IMR-90 (cell line): ENCODE results near the gene PARD6G. TPM values are rescaled to one million over a fixed set of nuclear protein-coding genes. Genes with fewer than 3 reads are reported as not detected.

Experiments used
- ATAC-seq: fragments of 200-7000 bp; cut with Tn5 transposase; 2 replicates; pipeline ENCODE4 v1.9.1; 2020; ENCODE audit warnings: low read depth, mild to moderate bottlenecking, moderate library complexity
- BruUV-seq: library from RNA; stranded (reverse); fragments of 400-500 nt; replicated peaks from 2 replicates; lab custom pipeline; 2021; lab: Mats Ljungman, UMichigan
- CTCF ChIA-PET: fragments of 300-600 bp; formaldehyde crosslinking; extraction: SDS; loops from one replicate; lab custom pipeline; 2021; ENCODE audit warnings: antibody characterized with exemption; lab: Yijun Ruan, JAX
- POLR2A ChIA-PET: fragments of 300-600 bp; sonication (Branson Sonifier 250); formaldehyde crosslinking; loops from one replicate; lab custom pipeline; 2022; ENCODE audit warnings: antibody characterized with exemption; ENCODE audit not compliant: unreplicated experiment; lab: Charles Lee
- DNase-seq: peaks from one replicate; pipeline ENCODE4 v3.0.0; 2013
- H2AFZ ChIP-seq: replicated peaks from 2 replicates; pipeline ENCODE3; 2013; ENCODE audit warnings: low read length, mild to moderate bottlenecking; ENCODE audit not compliant: poor library complexity
- H2AK5ac ChIP-seq: 2 replicates; pipeline ENCODE4 v1.6.1; 2013; ENCODE audit warnings: low read depth, low read length, inconsistent platforms
- H2AK9ac ChIP-seq: replicated peaks from 2 replicates; pipeline ENCODE3; 2013; ENCODE audit warnings: mild to moderate bottlenecking, low read depth, low read length, moderate library complexity; ENCODE audit not compliant: poor library complexity
- H2BK120ac ChIP-seq: 2 replicates; pipeline ENCODE4 v1.6.1; 2013; ENCODE audit warnings: low read depth, low read length, inconsistent platforms
- H2BK15ac ChIP-seq: 3 replicates; pipeline ENCODE4 v1.6.1; 2013; ENCODE audit warnings: low read depth, low read length, inconsistent platforms
- H2BK20ac ChIP-seq: 2 replicates; pipeline ENCODE4 v1.6.1; 2013; ENCODE audit warnings: low read depth, mild to moderate bottlenecking, inconsistent platforms, low read length, moderate library complexity
- H2BK5ac ChIP-seq: 2 replicates; pipeline ENCODE4 v1.6.1; 2013; ENCODE audit warnings: mild to moderate bottlenecking, low read depth, low read length, inconsistent platforms; ENCODE audit not compliant: poor library complexity, severe bottlenecking
- H3K14ac ChIP-seq: replicated peaks from 2 replicates; pipeline ENCODE4 v1.6.1; 2013; ENCODE audit warnings: low read depth, low read length, inconsistent platforms
- H3K18ac ChIP-seq: 2 replicates; pipeline ENCODE4 v1.6.1; 2013; ENCODE audit warnings: low read depth, low read length, control low read depth
- H3K23ac ChIP-seq: 2 replicates; pipeline ENCODE4 v1.6.1; 2013; ENCODE audit warnings: low read depth, low read length, inconsistent platforms
- H3K27ac ChIP-seq: 2 replicates; pipeline ENCODE4 v1.5.1; 2013; ENCODE audit warnings: mild to moderate bottlenecking, control low read depth, low read length; ENCODE audit not compliant: insufficient read depth
- H3K27me3 ChIP-seq: 2 replicates; pipeline ENCODE4 v1.6.1; 2013; ENCODE audit warnings: low read length; ENCODE audit not compliant: control insufficient read depth, insufficient read depth
- H3K36me3 ChIP-seq: 2 replicates; pipeline ENCODE4 v1.6.1; 2013; ENCODE audit warnings: low read length, mixed read lengths; ENCODE audit not compliant: control insufficient read depth, insufficient read depth
- H3K4ac ChIP-seq: 2 replicates; pipeline ENCODE4 v1.6.1; 2013; ENCODE audit warnings: low read depth, low read length, inconsistent platforms
- H3K4me1 ChIP-seq: 2 replicates; pipeline ENCODE4 v1.6.1; 2013; ENCODE audit warnings: low read length, mixed read lengths; ENCODE audit not compliant: control insufficient read depth, insufficient read depth
- H3K4me2 ChIP-seq: 2 replicates; pipeline ENCODE4 v1.6.1; 2013; ENCODE audit warnings: low read depth, mild to moderate bottlenecking, control low read depth, low read length, moderate library complexity
- H3K4me3 ChIP-seq: 2 replicates; pipeline ENCODE4 v1.5.1; 2013; ENCODE audit warnings: low read depth, mild to moderate bottlenecking, control low read depth, low read length, moderate library complexity; ENCODE audit not compliant: insufficient read depth
- H3K56ac ChIP-seq: 2 replicates; pipeline ENCODE4 v1.6.1; 2013; ENCODE audit warnings: low read length, inconsistent platforms; ENCODE audit not compliant: insufficient read depth; ENCODE audit errors: extremely low read depth
- H3K79me1 ChIP-seq, 2 experiments: 2 replicates each; pipeline ENCODE4 v1.6.1; 2013; ENCODE audit warnings: low read length in 2 of 2, inconsistent platforms in 1 of 2, low read depth in 1 of 2
- H3K9ac ChIP-seq: 2 replicates; pipeline ENCODE4 v1.6.1; 2013; ENCODE audit warnings: low read depth, low read length, control low read depth
- H3K9me1 ChIP-seq: 2 replicates; pipeline ENCODE4 v1.6.1; 2013; ENCODE audit warnings: low read length, inconsistent platforms; ENCODE audit not compliant: insufficient read depth
- H3K9me3 ChIP-seq: 2 replicates; pipeline ENCODE4 v1.6.1; 2013; ENCODE audit warnings: low read length; ENCODE audit not compliant: control insufficient read depth, insufficient read depth
- H4K20me1 ChIP-seq: 2 replicates; pipeline ENCODE4 v1.6.1; 2013; ENCODE audit warnings: low read length, inconsistent platforms; ENCODE audit not compliant: insufficient read depth
- H4K5ac ChIP-seq: 2 replicates; pipeline ENCODE4 v1.6.1; 2013; ENCODE audit warnings: mild to moderate bottlenecking, low read depth, low read length, control low read depth
- H4K8ac ChIP-seq, 2 experiments: 2 replicates each; pipeline ENCODE4 v1.6.1; 2013; ENCODE audit warnings: low read depth in 2 of 2, low read length in 2 of 2, control low read depth in 1 of 2, inconsistent platforms in 1 of 2
- H4K91ac ChIP-seq: 2 replicates; pipeline ENCODE4 v1.6.1; 2013; ENCODE audit warnings: low read depth, low read length, inconsistent platforms; ENCODE audit not compliant: insufficient read depth
- SMC3 ChIP-seq: fragments of 150-350 bp; IDR thresholded peaks from 2 replicates; pipeline ENCODE4 v1.6.1; 2016; ENCODE audit warnings: low read depth, mild to moderate bottlenecking, antibody characterized with exemption, low read length, moderate library complexity
- whole genome bisulfite sequencing, 2 experiments: methylation state at CpG; one replicate each; pipeline versions ENCODE4 v1.1.5 to v1.1.7; 2013; ENCODE audit warnings: missing lambda C conversion rate in 2 of 2; ENCODE audit not compliant: insufficient read length in 1 of 2; ENCODE audit errors: extremely low coverage in 2 of 2; 5-methylcytosine and 5-hydroxymethylcytosine counted together
- dilution Hi-C: fragments of 300-500 bp; cut with HindIII; formaldehyde crosslinking; loops from one replicate; pipeline ENCODE4 v1.14.3; 2018; ENCODE audit warnings: low sequenced_read_pairs; ENCODE audit not compliant: unreplicated experiment
- in situ Hi-C: fragments of 300-500 bp; cut with MboI; formaldehyde crosslinking; loops from 3 replicates; pipeline ENCODE4 v1.14.3; 2019; ENCODE audit warnings: low sequenced_read_pairs, inconsistent platforms, mixed read lengths
- intact Hi-C: fragments of 100-400 bp; cut with micrococcal nuclease; formaldehyde crosslinking; loops from 2 replicates; pipeline ENCODE4 v1.10.0; 2022
- polyA plus RNA-seq, 3 experiments: library from polyadenylated mRNA; depleted of rRNA; stranded (reverse); fragments of >200 nt; gene quantifications; 2 replicates each; pipeline ENCODE4 v1.2.3, GENCODE V29; 2012; ENCODE audit warnings: low replicate concordance in 1 of 3
- total RNA-seq: library from RNA; depleted of rRNA; stranded (reverse); fragments of >200 nt; gene quantifications from 2 replicates; pipeline ENCODE4 v1.2.3, GENCODE V29; 2012

Gene PARD6G
- total and polyA plus RNA-seq, 2 of the 4 experiments (the other 2 are of a cell fraction), result 2.5 to 4.6 TPM

- WGBS, 2 experiments, result no CpG with 5 or more reads among the region's 5 CpGs
- Histone ChIP-seq H2AK9ac (no peak overlapping the region), H3K36me3 (peaks cover 12% of the 10 kb centered on the region), H2BK120ac (no peak overlapping the region), H3K4me2 (no peak overlapping the region), H3K4ac (no peak overlapping the region), H3K9me3 (no peaks in the 10 kb centered on the region; the same call in 1 of the 2 replicates), H3K9ac (no peak overlapping the region), H2AFZ (no peak overlapping the region), H3K4me1 (peaks cover 2% of the 10 kb centered on the region; the same call in 1 of the 2 replicates), H3K4me3 (no peak overlapping the region), H2AK5ac (no peak overlapping the region), H3K27ac (no peak overlapping the region), H3K23ac (no peak overlapping the region), H2BK20ac (no peak overlapping the region), H3K14ac (no peak overlapping the region), H4K91ac (no peak overlapping the region), H3K9me1 (peaks cover 8% of the 10 kb centered on the region; the same call in 1 of the 2 replicates), H2BK5ac (no peak overlapping the region), H3K56ac (no peak overlapping the region), H3K79me1 (peaks cover 33 to 66% of the 10 kb centered on the region in 2 experiments), H2BK15ac (no peak overlapping the region), H4K5ac (no peak overlapping the region), H4K8ac (no peak overlapping the region), H4K20me1 (peaks cover 9% of the 10 kb centered on the region), H3K27me3 (no peaks in the 10 kb centered on the region), H3K18ac (no peak overlapping the region)
- CTCF ChIA-PET, result no interaction called here
- no peak for DNase-seq
- POLR2A ChIA-PET, result no interaction called here
- no peak for TF ChIP-seq SMC3
- ATAC-seq, result no peak
- dilution Hi-C loops (no loop called here), intact Hi-C loops (loop anchor here (5.0 kb wide), 1 partner anchor 143 kb away; the partner anchor contains the start of gene TXNL4A), in situ Hi-C loops (no loop called here)
- BruUV-seq, result no TSS peak
These were observed 116.8 kb downstream of the PARD6G start for GRCh38 chr18:80130555-80130954.
